ENCODE results near the gene GABRR2. TPM values are rescaled to one million over a fixed set of nuclear protein-coding genes. Genes with fewer than 3 reads are reported as not detected.

Gene GABRR2
- total and polyA plus RNA-seq, 10 of the 15 experiments (the other 5 are each of a cell fraction or from before 2014, with no cell fraction given) = 0.16 to 0.72 (median 0.32) TPM; not detected in 2

DNA sequence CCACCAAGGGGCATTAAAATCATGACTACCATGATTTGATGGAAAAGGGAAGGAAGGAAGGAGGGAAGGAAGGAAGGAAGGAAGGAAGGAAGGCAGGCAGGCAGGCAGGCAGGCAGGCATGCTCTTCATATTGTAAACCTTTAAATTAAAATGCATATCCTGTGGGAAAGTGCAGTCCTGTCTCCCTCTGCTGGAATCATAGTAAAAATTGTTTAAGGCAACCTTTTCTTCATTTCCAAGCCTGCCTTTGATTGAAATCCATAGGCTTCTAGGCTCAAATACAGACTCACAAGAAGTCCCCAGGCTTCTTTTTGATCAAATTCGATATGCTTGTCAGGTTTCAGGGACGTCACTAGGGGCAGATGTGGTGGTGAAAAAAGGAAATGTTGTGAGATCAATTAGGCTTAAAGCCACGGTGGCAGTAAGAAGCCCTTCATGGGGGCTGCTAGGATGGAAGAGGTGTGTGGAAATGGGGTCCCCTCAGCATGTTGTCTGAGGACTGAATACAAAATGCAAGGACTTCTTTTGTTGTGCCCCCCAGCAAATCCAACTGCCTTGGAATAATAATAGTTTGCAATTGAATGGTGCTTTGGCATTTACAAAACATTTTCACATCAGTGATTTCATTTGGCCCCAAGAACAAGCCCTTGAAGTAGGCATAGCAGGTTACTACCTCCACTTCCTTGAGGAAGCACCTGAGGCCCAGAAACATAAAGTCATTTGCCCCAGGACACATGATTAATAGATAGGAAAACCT lies 72.3 kb downstream of the GABRR2 start:
- no TSS peak for BruUV-seq (replicated peaks)
- no peak overlapping the region for H3K4me2 ChIP-seq (ENCODE audit: control insufficient read depth, insufficient read depth)
- H3K36me3 ChIP-seq (ENCODE audit: control insufficient read depth in 2 of 2, insufficient read depth in 2 of 2, low read length in 1 of 2) = no peaks in the 10 kb centered on the region
- ChIA-PET SMC1A (ENCODE audit: uncharacterized antibody, unreplicated experiment) (interaction anchor here (0.8 to 3.2 kb wide), 10 partner anchors 13 to 371 kb away, joined by 3 to 28 read pairs (median 3); partner anchors contain the start of gene PM20D2), RAD21 (ENCODE audit: unreplicated experiment) (interaction anchor here (0.6 to 1.8 kb wide), 5 partner anchors 162 to 260 kb away, joined by 3 to 14 read pairs (median 4); partner anchors contain the start of gene PNRC1), POLR2A (no interaction called here), CTCF (interaction anchor here (0.6 to 4.5 kb wide), 11 partner anchors 55 to 262 kb away, joined by 3 to 45 read pairs (median 5); no protein-coding TSS in a partner anchor)
- intact Hi-C loops (cut with micrococcal nuclease; ENCODE audit: unreplicated experiment) = loop anchor here (1.0 to 2.0 kb wide), 2 partner anchors 120 to 260 kb away; no protein-coding TSS in a partner anchor
- peak overlapping the region; percentile 60 for H2AFZ ChIP-seq (ENCODE audit: control insufficient read depth, low read depth, low read length)
- peak; percentile 62 for FAIRE-seq
- no peak overlapping the region for H3K9ac ChIP-seq (ENCODE audit: control insufficient read depth, insufficient read depth, low read length)
- ATAC-seq = peak; percentile 70
- no peaks in the 10 kb centered on the region for H3K79me2 ChIP-seq (ENCODE audit: control insufficient read depth, insufficient read depth, low read length)
- H3K9me3 ChIP-seq (replicated peaks; ENCODE audit: control insufficient read depth, insufficient read depth, low read length) = no peaks in the 10 kb centered on the region; the same call in 2 of the 3 replicates
- no peaks in the 10 kb centered on the region for H3K27me3 ChIP-seq (replicated peaks in 1 of 2; ENCODE audit: control insufficient read depth in 2 of 2, insufficient read depth in 2 of 2, low read length in 1 of 2)
- no peak for TF ChIP-seq WRNIP1 (IDR thresholded peaks at IDR 0.05; ENCODE audit: borderline replicate concordance, low read depth, low read length)
- no peak for TF ChIP-seq CBX3 (IDR thresholded peaks at IDR 0.05; ENCODE audit: borderline replicate concordance, low read depth)
- no peak for TF ChIP-seq TCF7 (IDR thresholded peaks at IDR 0.05; ENCODE audit: borderline replicate concordance)
- peak in 1 of 2 experiments; percentile 85; a peak in 2 of 4 replicates for TF ChIP-seq ETV6 (conservative IDR thresholded peaks at IDR 0.05 in 1 of 2, IDR thresholded peaks at IDR 0.05 in 1 of 2; ENCODE audit: borderline replicate concordance in 1 of 2, low read depth in 1 of 2)
- TF ChIP-seq BCL11A (IDR thresholded peaks at IDR 0.05; ENCODE audit: low read depth, low read length) = no peak
- no peak for TF ChIP-seq JUND (IDR thresholded peaks at IDR 0.05; ENCODE audit: low read depth, low read length)
- TF ChIP-seq SMC3 (IDR thresholded peaks at IDR 0.05; ENCODE audit: borderline replicate concordance, low read length) = peak; percentile 75; the same call in 1 of the 2 replicates
- no peak for TF ChIP-seq ATF7 (IDR thresholded peaks at IDR 0.05; ENCODE audit: low read depth)
- no peak for TF ChIP-seq MEF2B (IDR thresholded peaks at IDR 0.05; ENCODE audit: partially characterized antibody, poor library complexity, severe bottlenecking)
- TF ChIP-seq POU2F2 (IDR thresholded peaks at IDR 0.05; ENCODE audit: borderline replicate concordance, low read depth, low read length) = no peak
- TF ChIP-seq CHD1 (IDR thresholded peaks at IDR 0.05; ENCODE audit: low read depth, low read length) = no peak
- no peak for TF ChIP-seq ZBED1 (IDR thresholded peaks at IDR 0.05; ENCODE audit: borderline replicate concordance)
- TF ChIP-seq POLR2AphosphoS2 (IDR thresholded peaks at IDR 0.05; ENCODE audit: low read depth, low read length) = no peak
- TF ChIP-seq KDM1A (IDR thresholded peaks at IDR 0.05; ENCODE audit: borderline replicate concordance) = no peak
- peak; percentile 68 for TF ChIP-seq RAD21 (IDR thresholded peaks at IDR 0.05; ENCODE audit: insufficient read depth, low read depth, low read length)
- no peak for TF ChIP-seq LARP7 (IDR thresholded peaks at IDR 0.05)
- TF ChIP-seq NKRF (conservative IDR thresholded peaks at IDR 0.05) = no peak
- TF ChIP-seq, protein P1, sequence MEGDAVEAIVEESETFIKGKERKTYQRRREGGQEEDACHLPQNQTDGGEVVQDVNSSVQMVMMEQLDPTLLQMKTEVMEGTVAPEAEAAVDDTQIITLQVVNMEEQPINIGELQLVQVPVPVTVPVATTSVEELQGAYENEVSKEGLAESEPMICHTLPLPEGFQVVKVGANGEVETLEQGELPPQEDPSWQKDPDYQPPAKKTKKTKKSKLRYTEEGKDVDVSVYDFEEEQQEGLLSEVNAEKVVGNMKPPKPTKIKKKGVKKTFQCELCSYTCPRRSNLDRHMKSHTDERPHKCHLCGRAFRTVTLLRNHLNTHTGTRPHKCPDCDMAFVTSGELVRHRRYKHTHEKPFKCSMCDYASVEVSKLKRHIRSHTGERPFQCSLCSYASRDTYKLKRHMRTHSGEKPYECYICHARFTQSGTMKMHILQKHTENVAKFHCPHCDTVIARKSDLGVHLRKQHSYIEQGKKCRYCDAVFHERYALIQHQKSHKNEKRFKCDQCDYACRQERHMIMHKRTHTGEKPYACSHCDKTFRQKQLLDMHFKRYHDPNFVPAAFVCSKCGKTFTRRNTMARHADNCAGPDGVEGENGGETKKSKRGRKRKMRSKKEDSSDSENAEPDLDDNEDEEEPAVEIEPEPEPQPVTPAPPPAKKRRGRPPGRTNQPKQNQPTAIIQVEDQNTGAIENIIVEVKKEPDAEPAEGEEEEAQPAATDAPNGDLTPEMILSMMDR (IDR thresholded peaks at IDR 0.05 in 2 of 3, conservative IDR thresholded peaks at IDR 0.05 in 1 of 3; ENCODE audit: control insufficient read depth in 2 of 3, extremely low read depth in 1 of 3, insufficient read depth in 1 of 3, low read depth in 3 of 3, low read length in 3 of 3) = peak; percentile 23 to 59 (median 31); a peak in 4 of 6 replicates
- no peak for DNase-seq (ENCODE audit: low read depth, low spot score)
- no peak overlapping the region for H3K4me3 ChIP-seq
- H4K20me1 ChIP-seq (ENCODE audit: control insufficient read depth, insufficient read depth) = no peaks in the 10 kb centered on the region
- in situ Hi-C loops (cut with MboI) = loop anchor here (5.0 kb wide), 1 partner anchor 260 kb away; no protein-coding TSS in a partner anchor
- WGBS (ENCODE audit: insufficient coverage, insufficient replicate concordance, low lambda C conversion rate, missing lambda C conversion rate) = 4% methylated on average over 3 of the region's 3 CpGs
- peaks cover 14% of the 10 kb centered on the region for H3K4me1 ChIP-seq (ENCODE audit: control insufficient read depth, insufficient read depth, low read length)
- H3K27ac ChIP-seq (ENCODE audit: control insufficient read depth, insufficient read depth) = no peak overlapping the region
